ENCODE results near the gene MAG.
A peak's percentile ranks its signal among the peaks of the same experiment; 100 is the strongest.

The MAG gene

GRCh38 chr19:35247526-35248309 is 44.2 kb upstream of the MAG start (continued):
- TF ChIP-seq ZNF280D (tag by site-specific recombination; IDR thresholded peaks at IDR 0.05) (peak; percentile 54; the same call in 1 of the 2 replicates), ZNF571 (tag by site-specific recombination; IDR thresholded peaks at IDR 0.05) (no peak), ZNF555 (tag by site-specific recombination; conservative IDR thresholded peaks at IDR 0.05) (no peak), ZNF362 (tag by site-specific recombination; IDR thresholded peaks at IDR 0.05) (no peak), ZNF514 (tag by site-specific recombination; IDR thresholded peaks at IDR 0.05) (no peak), GLI2 (tag by site-specific recombination; IDR thresholded peaks at IDR 0.05; ENCODE audit: borderline replicate concordance, low read depth) (0 out of 2 replicates have a peak, but pooled peaks have one; percentile 34), ZNF292 (tag by site-specific recombination; IDR thresholded peaks at IDR 0.05; ENCODE audit: borderline replicate concordance, low read depth) (no peak), ZFP3 (tag by site-specific recombination; IDR thresholded peaks at IDR 0.05; ENCODE audit: low read depth) (no peak), ZNF585B (tag by site-specific recombination; IDR thresholded peaks at IDR 0.05) (no peak), SP7 (tag by site-specific recombination; IDR thresholded peaks at IDR 0.05) (no peak), ZNF488 (tag by site-specific recombination; IDR thresholded peaks at IDR 0.05) (no peak), GLIS2 (tag by site-specific recombination; IDR thresholded peaks at IDR 0.05) (no peak), ZFP69B (tag by site-specific recombination; IDR thresholded peaks at IDR 0.05) (peak; percentile 95), ZFP41 (tag by site-specific recombination; IDR thresholded peaks at IDR 0.05; ENCODE audit: borderline replicate concordance) (no peak), KLF8 (tag by site-specific recombination; IDR thresholded peaks at IDR 0.05) (peak; percentile 32), AEBP2 (tag by site-specific recombination; IDR thresholded peaks at IDR 0.05; ENCODE audit: borderline replicate concordance) (no peak), ZNF670 (tag by site-specific recombination; IDR thresholded peaks at IDR 0.05; ENCODE audit: low read depth) (no peak), ZNF560 (tag by site-specific recombination; IDR thresholded peaks at IDR 0.05; ENCODE audit: borderline replicate concordance) (no peak), ZNF510 (tag by site-specific recombination; IDR thresholded peaks at IDR 0.05; ENCODE audit: insufficient replicate concordance) (no peak), ZBTB11 (tag by site-specific recombination; conservative IDR thresholded peaks at IDR 0.05; ENCODE audit: low read depth) (no peak), PRDM4 (tag by site-specific recombination; IDR thresholded peaks at IDR 0.05) (no peak; the same call in none of the 2 replicates), ZNF324 (tag by site-specific recombination; IDR thresholded peaks at IDR 0.05) (peak; percentile 72), ZNF19 (tag by site-specific recombination; IDR thresholded peaks at IDR 0.05; ENCODE audit: low read depth) (no peak), ZNF473 (tag by site-specific recombination; IDR thresholded peaks at IDR 0.05) (no peak), SP3 (tag by site-specific recombination; IDR thresholded peaks at IDR 0.05) (no peak), ZNF843 (tag by site-specific recombination; IDR thresholded peaks at IDR 0.05) (no peak), ZNF155 (tag by site-specific recombination; IDR thresholded peaks at IDR 0.05) (no peak)
